GM19099 (cell line): ENCODE measurements around the gene ITPKB.

Source experiments
- POLR2A ChIP-seq: IDR thresholded peaks from 3 replicates; pipeline ENCODE4 v1.6.1; 2011; ENCODE audit warnings: low read depth; ENCODE audit not compliant: insufficient read length; ENCODE audit errors: extremely low read depth

The ITPKB gene

DNA sequence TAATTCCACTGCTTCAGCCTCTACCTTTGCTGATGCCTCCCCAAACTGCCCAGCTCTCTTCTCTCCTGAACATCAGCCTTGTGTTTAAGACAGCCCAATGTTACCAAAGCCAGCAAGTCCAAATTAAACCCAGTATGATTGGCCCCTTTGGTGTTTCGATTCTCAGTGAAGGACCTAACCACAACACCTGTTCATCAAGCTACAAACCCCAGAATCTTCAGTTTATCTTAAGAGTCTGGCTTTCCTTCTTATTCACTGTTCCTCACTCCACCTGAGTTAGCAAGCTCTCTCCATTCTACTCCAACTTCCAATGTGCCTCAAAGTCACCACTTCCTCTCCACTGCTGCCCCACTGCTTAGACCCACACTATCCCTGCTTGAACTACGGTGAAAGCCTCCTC is 25.5 kb upstream of the ITPKB start:
- TF ChIP-seq POLR2A: no peak

DNA sequence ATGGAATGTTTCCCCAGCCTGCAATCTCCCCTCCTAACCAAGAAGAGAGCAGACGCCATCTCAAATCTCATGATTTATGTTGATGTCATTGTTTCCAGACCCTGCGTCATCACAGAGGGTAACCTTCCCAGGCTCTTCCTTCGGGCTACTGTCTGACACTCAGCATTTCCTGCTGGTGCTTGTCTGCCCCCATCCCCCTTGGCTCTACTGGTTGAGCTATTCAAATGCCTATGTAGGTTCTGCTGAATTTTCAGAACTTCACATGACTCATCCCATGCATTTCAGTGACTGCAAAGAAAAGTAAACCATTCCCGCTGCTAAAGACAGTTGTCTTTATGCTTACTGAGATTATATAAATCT is 24.8 kb upstream of the ITPKB start:
- no peak for TF ChIP-seq POLR2A

DNA sequence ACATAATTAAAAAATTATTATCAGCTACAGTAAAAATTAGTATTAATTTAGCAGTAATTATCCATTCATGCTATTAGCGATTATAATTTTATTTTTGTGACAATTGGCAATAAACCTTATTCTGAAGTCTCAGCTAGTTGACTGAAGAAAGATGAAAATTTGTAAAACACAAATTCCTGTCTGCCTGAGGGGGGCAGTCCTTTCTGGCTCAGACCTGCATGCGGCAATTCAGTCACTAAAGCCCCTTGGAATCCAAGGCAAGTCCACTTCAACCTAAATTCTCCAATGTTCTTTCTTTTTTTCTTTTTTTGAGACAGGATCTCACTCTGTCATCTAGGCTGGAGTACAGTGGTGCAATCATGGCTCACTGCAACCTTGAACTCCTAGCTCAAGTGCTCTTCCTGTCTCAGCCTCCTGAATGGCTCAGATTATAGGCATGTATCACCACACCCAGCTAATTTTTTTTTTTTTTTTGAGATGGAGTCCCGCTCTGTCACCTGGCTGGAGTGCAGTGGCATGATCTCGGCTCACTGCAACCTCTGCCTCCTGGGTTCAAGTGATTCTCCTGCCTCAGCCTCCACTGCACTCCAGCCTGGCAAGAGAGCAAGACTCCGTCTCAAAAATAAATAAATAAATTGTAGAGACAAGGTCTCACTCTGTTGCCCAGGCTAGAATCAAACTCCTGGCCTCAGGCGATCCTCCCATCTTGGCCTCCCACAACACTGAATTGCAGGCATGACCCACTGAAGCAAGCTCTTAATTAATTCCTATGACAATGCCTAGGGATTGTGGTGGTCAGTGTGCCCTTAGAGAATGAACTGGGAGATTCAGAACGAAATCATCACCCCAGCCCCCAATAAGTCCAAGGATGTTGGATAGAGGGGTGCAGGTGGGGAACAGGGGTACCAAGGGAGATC is 24.2 kb upstream of the ITPKB start:
- TF ChIP-seq POLR2A: no peak

DNA sequence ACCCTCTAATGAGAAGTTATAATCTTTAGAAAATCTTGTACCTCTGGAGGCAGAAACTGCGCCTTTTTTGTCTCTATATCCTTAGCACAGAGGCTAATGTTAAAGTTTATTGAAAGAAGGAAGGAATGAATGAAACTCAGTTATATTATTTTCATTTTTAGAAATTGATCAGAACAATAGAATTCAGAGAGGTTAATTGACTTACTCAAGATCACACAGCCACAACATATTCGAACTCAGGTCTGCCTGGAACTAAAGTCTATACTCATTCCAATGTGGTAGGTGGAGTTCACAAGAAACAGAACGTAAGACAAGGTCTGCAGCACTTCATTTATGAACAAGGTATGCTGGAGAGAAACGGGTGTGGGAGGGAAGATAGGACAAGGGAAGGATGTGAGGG is 23.0 kb upstream of the ITPKB start:
- no peak for TF ChIP-seq POLR2A

DNA sequence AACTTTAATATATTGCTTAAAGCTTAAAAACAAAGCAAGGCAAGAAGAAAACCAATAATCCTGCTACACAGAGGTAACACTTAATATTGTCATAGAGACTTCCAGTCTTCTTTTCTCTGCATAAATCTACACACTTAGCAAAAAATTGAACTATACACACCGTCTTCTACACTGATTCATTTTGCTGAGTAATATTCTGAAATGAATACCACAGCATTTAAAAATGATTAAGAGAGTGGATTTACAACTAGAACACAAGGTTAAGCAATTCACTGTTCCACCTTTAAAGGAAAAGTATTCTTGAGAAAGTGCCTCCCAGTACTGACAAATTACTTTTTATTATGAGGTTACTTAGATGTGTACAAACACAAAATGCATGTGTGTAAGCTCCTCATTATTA is 22.2 kb upstream of the ITPKB start:
- no peak for TF ChIP-seq POLR2A

DNA sequence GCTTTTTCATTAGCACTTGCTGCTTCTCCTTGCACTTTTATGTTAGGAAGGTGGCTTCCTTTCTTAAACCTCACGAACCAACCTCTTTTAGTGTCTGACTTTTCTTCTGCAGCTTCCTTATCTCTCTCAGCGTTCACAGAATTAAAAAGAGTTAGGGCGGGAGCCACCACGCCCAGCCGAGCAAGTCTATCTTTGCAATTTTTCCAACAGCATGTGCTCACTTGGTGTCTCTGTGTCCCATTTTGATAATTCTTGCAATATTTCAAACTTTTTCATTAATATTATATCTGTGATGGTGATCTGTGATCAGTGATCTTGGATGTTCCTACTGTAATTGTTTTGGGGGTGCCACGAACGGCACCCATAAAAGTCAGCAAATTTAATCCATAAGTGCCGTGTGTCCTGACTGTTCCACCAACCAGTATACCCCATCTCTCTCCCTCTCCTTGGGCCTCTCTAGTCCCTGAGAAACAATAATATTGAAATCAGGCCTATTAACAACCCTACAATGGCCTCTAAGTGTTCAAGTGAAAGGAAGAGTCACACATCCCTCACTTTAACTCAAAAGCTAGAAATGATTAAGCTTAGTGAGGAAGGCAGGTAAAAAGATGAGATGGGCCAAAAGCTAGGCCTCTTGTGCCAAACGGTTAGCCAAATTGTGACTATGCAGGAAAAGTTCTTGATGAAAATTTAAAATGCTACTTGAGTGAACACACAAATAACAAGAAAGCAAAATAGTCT is 15.9 kb upstream of the ITPKB start:
- TF ChIP-seq POLR2A: no peak

DNA sequence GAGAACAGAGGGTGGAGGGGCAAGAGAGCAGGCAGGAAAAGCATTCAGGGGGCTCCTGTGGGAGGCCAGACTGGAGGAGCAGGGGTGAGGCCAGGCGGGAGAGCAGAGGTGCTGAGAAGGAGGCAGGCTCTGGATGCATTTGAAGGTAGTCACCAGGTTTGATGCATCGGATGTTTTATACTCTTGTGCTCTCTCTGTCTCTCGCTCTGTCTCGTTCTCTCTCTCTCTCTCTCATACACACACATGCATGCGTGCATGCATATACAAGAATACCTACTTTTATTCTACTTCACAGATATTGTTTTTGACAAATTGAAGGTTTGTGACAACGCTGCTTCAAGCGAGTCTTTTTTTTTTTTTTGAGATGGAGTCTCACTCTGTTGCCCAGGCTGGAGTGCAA is 15.0 kb upstream of the ITPKB start:
- TF ChIP-seq POLR2A: no peak

DNA sequence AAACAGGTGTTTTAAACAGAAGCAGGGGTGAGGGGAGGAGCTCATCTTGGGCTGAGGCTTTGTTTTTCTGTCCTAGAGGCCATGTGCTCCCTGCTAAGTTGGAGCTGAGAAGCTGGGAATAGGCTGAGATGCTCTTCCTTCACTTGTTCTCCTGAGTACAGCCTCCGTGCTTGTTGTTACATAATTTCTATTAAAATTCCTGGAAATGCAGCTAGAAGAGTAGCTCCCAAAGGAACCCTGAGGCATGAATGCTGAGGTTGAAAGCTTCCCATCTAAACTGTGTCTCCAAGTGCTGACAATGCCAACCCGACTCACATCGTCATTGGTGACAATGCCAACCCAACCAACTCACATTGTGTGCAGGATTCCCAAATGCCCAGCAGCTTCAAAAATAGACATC is 12.6 kb upstream of the ITPKB start:
- no peak for TF ChIP-seq POLR2A

DNA sequence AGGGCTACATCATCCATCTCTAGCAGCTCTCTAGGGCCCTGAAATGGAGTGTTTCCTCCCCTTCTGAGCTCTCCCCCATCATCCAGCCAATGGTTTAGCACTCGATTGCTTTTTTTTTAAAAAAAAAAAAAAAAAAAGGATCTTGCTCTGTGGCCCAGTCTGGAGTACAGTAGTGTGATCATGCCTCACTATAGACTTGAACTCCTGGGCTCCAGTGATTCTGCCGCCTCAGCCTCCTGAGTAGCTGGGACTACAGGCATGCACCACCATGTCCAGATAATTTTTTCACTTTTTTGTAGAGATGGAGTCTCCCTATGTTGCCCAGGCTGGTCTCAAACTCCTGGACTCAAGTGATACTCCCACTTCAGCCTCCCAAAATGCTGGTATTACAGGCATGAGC is 12.1 kb upstream of the ITPKB start:
- TF ChIP-seq POLR2A: no peak

DNA sequence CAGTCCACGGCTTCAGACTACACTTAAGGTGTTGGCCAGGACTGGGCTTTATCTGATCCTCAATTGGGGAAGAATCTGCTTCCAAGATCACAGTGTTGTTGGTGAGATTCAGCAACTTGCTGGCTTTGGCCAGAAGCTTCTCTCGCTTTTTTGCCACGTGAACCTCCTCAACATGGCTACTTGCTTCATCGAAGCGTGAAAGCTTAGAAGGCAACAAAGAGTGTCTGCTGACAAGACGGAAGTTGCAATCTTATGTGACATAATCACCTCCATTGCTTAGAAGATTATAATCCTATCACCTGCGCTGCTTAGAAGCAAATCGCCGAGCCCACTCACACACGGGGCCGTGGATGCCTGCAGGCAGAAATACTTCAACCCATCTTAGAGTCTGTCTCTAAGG is 10.4 kb upstream of the ITPKB start:
- TF ChIP-seq POLR2A: no peak

DNA sequence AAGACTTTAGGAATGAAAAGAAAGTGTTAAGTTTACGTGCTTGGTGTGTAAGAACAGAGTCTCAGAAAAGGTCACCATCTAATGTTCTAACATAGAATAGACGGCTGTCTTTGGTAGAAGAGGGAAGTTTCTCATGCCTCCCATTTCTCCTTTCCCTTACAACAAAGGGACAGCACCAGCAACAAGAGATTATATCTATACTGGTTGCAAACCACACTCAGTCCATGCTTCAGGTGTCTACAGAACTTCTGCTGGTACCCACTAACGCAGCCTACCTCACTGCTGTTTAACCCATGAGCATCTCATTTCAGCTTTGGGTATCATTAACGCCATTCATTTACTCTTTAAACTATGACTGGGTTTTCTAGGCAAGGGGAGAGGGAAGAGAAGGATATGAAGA is 9.2 kb upstream of the ITPKB start:
- no peak for TF ChIP-seq POLR2A

DNA sequence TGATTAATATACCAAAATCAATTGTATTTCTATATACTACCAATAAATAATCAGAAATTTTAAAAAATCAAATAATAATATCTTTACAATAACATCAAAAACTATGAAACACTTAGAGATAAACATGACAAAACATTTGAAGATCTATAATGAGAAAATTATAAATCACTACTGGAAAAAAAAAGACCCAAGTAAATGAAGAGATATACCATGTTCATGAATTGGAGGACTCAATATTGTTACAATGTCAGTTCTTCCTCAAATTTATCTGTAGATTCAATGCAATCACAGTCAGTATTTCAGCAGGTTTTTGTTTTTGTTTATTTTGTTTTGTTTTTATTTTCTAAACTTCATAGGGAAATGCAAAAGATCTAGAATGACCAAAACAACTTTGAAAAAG is 4.2 kb upstream of the ITPKB start:
- TF ChIP-seq POLR2A: no peak

DNA sequence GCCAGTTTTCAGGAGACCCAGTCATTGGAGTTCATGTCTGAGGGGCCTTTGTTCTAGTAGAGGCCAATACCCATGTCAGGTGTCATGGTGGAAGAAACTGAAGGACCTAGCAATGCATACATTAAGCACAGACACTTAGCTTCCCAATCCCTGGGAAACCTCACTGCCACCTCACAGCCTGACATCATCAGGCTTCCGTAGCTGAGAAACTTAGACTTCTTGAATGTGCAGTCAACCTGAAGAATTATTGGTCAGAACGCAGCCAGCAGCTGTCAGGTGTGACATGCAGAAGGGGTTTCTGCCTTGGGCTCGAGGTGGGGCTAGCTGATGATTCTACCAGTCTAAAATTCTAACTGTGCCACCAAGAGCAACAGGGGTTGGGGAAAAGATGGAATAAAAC is 1.9 kb upstream of the ITPKB start:
- no peak for TF ChIP-seq POLR2A

DNA sequence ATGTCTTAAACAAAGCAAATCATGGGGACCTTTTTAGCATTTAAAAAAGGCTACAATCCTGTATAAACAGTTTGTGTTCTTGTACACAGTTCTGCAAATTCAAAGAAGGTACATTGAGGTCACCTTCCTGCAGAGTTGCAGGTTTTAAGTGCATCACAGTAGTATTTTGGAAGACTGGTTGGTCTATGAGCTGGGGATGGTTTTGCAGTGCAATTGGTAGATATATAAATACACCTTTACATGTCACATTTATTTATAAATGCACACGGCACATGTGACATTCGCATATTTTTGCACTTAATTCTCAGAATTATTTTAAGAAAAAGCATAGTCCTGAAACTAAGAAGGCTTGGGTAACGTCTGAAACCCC is 599 bp upstream of the ITPKB start:
- no peak for TF ChIP-seq POLR2A

DNA sequence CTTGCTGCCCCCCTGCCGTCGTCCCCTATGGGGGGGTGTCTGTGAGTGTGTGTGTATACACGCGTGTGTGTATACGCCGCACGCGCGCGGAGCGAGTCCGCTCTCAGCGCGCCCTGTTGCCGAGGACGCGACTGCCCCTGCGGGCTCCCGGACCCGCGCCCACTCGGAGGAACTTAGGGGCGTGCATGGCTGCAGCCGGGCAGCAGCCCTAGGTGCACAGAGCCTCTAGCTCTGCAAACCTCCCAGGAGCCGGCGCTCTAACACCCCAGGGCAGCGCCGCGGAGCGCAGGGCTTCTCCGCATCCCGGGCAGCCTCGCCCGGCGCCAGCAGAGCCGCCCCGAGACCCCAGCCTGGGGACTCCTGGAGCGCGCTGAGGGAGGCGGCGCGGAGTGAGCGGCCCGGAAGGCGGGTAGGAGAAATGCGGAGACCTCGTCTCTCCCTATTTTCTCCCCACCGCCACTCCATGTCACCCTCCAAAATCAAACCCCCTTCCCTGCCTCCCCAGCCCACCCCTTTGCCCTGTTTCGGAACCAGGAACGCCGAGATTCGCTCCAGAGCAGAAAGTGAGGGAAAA is 574 bp downstream of the ITPKB start:
- TF ChIP-seq POLR2A: peak; percentile 8
